D721Med (cell line): ENCODE results near the gene TIGD1.

Experiments
- DNase-seq: peaks from one replicate; pipeline ENCODE4 v3.0.0; 2011; ENCODE audit warnings: low spot score; ENCODE audit not compliant: insufficient read length
- FAIRE-seq: peaks from 2 replicates; lab custom pipeline; 2011; peaks lifted over from hg19 to GRCh38; lab: Jason Lieb, UNC
- CTCF ChIP-seq: IDR thresholded peaks from 2 replicates; pipeline ENCODE4 v1.5.1; 2012; ENCODE audit warnings: mild to moderate bottlenecking, control low read depth; ENCODE audit not compliant: insufficient read depth; ENCODE audit errors: missing control alignments

The TIGD1 gene

GRCh38 chr2:232551250-232551638 lies 887 bp upstream of the TIGD1 start:
- no peak for TF ChIP-seq CTCF
- FAIRE-seq (no peak), DNase-seq (no peak)

DNA sequence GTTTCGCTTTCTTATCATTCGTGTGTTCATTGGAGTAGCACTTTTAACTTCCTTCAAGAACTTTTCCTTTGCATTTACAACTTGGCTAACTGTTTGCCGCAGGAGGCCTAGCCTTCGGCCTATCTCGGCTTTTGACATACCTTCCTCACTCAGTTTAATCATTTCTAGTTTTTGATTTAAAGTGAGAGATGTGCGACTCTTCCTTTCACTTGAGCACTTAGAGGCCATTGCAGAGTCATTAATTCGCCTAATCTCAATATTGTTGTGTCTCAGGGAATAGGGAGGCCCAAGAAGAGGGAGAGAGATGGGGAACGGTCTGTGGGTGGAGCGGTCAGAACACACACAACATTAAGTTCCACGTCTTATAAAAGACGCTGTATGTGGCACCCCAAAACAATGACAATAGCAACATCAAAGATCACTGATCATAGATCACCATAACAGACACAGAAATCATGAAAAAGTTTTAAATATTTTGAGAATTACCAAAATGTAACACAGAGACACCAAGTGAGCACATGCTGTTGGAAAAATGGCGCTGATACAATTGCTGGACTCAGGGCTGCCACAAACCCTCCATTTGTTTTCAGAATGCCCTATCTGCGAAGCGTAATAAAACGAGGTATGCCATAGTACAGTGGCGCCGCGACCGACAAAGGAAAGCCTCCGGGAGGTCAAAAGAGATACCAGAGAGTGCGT lies 553 bp downstream of the TIGD1 start:
- no peak for TF ChIP-seq CTCF
- DNase-seq (no peak), FAIRE-seq (no peak)

DNA sequence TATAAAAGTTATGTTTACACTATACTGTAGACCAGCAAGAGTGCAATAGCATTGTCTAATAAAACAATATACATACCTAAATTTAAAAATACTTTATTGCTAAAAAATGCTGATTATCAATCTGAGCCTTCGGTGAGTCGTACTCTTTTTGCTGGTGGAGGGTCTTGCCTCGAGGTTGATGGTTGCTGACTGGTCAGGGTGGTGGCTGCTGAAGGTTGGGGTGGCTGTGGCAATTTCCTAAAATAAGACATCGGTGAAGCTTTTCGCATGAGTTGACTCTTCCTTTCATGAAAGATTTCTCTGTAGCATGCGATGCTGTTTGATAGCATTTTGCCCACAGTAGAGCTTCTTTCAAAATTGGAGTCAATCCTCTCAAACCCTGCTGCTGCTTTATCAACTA lies 2.4 kb downstream of the TIGD1 start:
- no peak for TF ChIP-seq CTCF
- FAIRE-seq: no peak
- no peak for DNase-seq

- no peak for TF ChIP-seq CTCF
- FAIRE-seq: no peak
- DNase-seq: no peak
These were observed 4.6 kb downstream of the TIGD1 start for GRCh38 chr2:232545511-232546375.

- FAIRE-seq: no peak
These were observed 5.7 kb downstream of the TIGD1 start for GRCh38 chr2:232544674-232545073.

DNA sequence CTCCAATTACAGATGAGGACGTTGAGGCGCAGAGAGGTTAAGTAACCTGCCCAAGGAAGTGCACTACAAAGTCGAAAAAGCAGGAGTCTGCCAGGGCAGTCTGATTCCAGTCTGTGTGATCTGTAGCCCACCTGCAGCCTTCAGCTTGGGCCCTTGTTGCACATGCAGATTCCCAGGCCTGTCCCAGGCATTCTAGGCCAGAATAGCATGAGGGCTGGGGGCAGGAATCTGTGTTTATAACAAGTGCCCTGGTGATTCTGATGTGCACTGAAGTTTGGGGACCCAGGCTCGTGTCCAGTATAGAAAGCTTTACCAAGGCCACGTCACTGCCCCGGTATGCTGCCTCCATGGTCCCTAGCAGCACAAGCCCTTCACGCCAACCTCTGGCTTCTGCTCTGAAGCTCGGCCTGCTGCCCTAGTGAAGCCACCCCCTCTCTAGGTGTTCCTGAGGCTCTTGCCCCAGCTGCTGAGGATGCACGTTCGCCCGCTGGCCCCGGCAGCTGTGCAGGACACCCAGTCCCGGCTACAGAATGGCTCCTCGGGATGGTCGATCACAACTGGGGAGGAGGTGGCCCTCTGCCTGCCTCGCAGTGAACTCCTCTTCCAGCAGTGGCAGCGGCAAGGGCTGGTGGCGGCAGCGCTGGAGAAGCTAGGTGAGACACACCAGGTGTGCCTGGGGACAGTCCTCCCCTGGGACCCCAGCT lies 6.3 kb downstream of the TIGD1 start:
- DNase-seq: peak; percentile 12
- no peak for FAIRE-seq
- TF ChIP-seq CTCF: no peak

More at GRCh38 chr2:232544674-232545073, 5.7 kb downstream of the TIGD1 start:
- DNase-seq: no peak
- TF ChIP-seq CTCF: no peak
